Globus pallidus (tissue), 1 donor: ENCODE data around the gene TUBA4A.
A peak's percentile ranks its signal among the peaks of the same experiment; 100 is the strongest.

Experiments used
- DNase-seq: peaks from one replicate; pipeline ENCODE4 v3.0.0-alpha.2; 2015; ENCODE audit warnings: low spot score

TUBA4A gene

DNA sequence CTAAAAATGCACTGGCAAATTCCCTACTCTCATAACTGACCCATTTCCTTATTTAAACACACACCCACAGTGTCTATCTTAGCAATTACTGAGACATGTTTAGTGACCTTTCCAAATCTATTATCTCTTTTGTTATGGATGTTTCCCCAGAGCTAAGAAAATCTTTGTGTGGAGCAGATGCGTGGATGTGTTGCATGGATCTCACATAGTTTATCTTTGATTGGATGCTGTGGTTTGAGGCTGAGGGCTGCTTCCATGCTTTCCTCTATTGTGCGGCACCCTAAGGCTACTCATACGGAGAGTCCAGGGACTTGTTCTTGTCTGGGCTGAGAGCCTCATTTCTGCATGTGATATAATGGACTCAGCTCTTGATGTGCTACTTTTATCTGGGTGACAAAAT, 19.4 kb downstream of the TUBA4A start:
- DNase-seq, result no peak

DNA sequence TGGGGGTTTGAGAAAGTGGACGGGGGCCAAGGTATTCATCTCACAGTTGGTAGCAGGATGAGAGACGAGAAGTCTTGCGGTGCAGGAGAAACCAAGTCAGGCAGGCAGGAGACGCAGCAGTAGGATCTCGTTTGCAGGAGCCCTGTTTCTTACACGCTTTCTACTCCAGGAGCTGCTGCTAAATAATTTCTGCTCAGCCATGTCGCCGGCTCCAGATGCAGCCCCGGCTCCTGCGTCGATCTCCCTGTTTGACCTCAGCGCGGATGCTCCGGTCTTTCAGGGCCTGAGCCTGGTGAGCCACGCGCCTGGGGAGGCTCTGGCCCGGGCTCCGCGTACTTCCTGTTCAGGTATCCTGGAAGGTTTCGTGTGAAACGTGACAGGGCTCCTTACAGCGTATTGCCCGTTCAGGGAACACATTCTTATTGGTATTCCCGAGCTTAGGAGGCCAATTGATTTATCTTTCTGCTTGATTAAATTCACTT, 23.6 kb downstream of the TUBA4A start:
- no peak for DNase-seq

GRCh38 chr2:219229305-219230058, 24.2 kb downstream of the TUBA4A start, which contains the start of the genes ANKZF1 and ATG9A:
TSS of gene ANKZF1 (plus strand) at chr2:219229806. CDS start at chr2:219230258, 452 bp downstream.
TSS of gene ATG9A (minus strand) at chr2:219229636. CDS start at chr2:219228024, 1,612 bp downstream.
- DNase-seq, result peak; percentile 99

DNA sequence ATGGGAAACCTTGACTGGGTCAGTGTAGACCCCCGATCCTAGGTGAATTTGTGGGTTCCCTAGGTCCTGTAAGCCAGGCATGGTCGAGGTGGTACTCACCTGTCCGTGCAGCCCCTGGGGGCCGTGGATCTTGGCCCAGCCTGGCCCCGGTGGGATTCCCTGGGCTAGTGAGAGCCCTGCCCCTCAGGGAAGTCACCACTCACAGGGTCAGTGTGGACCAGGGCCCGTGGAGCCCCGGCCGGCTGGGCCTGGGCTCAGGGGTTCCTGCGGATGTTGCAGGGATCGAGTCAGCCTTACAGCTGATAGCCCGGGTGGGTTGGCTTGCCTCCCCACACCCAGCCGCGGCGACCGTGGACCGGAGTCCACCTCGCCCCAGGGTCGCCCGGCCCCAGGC, 24.8 kb downstream of the TUBA4A start:
- no peak for DNase-seq

DNA sequence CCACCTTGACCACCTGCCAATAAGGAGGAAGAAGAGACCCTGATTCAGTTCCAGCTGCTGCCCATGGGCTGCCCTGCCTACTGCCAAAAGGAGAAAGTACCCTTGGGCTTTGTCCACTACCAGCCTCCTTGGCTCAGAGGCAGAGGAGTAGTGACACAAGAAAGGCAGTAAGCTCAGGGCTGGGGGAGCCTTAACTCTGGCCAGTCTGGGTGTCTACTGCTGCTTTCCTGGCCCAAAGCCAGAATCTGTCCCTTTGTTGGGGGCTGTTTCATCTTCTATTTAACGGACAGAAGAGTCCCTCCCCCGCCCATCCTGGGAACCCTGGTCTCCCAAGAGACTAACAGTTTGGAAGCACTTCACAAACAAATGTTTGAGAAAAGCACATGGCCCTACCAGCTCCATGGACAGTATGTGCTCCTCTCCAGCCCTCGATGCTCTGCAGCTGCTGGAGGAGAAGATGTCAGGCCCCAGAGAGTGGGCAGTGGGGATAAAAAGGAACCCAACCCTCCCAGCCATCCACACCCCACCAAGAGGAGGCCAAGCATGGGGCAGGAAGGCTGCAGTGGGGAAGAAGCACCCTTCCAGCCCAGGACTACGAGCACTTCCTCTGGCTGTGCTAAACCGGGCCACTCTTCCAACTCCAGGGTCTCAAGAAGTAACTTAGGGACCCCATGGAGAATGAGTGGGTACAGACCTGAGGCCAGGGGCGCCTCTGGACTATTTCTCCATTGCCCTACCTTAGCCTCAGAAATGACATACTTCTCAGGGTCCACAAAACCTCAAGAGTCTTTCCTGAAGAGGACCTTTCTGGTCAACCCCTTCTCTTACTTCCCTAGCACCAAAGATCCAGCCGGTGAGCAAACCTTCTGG, 25.4 kb downstream of the TUBA4A start:
- no peak for DNase-seq

DNA sequence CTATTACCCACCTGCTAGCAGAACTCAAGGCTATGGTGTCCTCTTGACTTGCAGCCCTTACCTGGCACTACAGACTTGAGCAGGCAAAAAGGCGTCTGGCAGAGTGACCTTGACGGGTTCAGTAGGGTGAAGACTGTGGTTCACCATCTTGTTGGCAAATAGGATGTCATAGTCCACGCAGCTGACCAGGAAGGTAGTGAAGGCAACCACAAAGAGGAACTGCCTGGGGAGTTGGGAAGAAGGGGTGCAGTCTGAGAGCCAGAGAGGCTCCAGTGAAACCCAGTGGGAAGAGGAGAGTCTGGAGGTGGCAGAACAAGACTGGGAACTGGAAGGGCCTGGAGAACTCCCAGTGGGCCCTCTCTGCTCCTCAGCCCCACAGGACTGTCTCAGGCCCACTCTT, 28.4 kb downstream of the TUBA4A start:
- DNase-seq, result no peak

DNA sequence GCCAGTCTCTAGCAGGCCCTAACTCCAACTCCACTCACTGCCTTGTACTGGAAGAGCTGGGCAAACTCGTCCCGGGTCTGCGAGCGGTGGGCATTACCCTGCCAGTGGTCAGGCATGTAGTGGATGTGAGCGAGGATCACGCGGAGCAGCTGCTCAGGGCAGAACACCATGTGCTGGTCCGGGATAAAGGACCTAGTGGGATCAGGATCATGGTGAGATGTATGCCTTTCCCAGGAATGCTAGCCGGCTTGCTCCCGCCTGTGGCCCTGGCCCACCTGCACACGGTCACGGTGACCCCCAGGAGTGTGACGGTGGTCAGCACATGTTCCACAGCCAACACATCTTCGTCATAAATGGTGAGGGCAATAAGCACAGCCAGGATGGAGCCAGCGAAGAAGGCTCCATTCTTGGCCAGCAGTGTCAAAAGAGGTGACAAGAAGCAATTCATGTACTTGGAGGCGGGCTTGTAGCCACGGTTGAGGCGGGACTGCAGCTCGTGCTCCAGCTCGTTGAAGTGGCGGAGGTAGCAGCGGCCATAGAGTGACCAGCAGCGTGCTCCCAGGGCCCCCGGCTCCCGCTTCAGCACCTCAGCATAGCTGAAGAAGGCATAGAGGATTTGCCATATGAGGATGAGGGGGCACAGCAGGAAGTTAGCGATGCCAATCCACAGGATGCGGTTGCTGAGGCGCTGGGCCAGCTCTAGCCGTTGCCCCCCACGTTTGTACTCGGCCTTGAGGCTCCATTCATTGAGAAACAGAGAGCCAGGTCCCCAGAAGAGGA, 29.7 kb downstream of the TUBA4A start:
- DNase-seq, result no peak

DNA sequence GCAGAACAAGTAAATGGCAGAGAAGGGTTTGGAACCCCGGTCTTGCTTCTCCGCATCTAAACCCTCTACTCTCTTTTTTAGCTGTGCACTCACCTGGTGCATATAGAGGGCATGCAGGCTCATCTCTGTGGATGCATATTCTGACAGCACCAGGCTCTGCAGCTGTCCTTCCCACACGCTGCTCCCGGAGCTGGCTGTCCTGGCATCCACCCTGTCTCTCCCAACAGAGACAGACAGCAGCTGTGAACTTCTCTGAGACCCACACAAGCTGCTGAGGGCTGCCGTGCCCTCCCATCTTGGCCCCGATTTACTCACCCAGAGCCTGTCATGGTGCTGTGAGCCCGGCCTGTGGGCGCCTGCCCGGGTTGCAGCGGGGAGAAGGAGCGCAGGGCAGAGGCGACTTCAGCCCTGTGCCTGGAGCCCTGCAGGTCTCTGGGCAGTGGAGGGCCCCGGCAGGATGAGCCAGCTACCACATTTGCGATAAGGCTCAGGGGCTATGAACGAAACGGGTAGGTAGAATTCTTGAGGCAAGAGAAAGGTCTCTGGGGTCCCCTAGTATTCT, 31.7 kb downstream of the TUBA4A start:
- DNase-seq, result no peak

- no peak for DNase-seq
Measured at GRCh38 chr2:219220652-219221402, 32.9 kb downstream of the TUBA4A start.

GRCh38 chr2:219219784-219220532, 33.8 kb downstream of the TUBA4A start:
- no peak for DNase-seq

DNA sequence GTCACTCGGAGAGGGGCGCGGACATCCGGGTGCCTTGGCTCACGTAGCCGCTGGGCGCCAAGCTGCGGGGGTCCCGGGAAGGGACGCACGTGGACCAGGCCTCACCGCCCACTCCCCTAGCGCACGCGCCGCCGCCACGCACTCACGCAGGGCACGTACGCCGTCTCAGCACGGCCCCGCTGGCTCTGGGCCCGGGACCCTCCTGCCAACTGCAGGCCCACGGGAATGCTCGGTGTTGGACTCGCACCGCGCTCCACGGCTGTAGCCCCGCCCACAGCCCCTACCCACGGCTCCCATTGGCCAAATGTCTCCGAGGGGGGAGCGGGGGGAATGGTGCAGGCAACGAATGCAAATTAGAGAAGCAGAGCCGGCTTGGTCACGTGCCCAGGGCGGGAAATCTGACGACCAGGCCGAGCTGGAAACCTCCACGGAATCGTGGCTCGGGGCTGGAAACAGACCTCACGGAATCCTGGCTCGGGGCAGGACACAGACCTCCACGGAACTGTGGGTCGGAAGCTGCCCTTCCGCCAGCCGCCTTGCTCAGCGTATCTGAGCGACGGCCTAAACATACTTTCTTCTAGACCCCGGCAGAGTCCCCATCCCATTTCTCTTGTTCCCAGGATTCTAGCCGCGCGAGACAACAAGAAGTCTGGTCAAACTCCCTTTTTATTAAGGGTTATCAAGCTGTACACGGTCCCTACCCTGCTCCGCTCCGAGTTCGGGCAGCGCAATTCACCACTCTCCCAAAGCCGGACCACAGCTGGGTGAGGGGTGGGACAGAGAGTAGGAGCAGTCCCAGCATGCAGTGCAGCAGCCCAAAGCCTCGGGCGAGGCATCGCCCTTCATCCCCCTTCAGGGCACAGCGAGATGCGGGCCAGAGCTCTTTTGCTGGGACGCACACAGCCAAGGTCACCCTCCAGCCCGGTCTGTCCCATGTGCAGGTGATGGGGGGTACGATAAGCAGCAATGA, 34.7 kb downstream of the TUBA4A start, which contains the start of gene ABCB6:
ABCB6 (minus strand) TSS at position 227 of the 970 bp plus-strand sequence. CDS start 285 bp downstream, outside the sequence.
- peak; percentile 97 for DNase-seq

DNA sequence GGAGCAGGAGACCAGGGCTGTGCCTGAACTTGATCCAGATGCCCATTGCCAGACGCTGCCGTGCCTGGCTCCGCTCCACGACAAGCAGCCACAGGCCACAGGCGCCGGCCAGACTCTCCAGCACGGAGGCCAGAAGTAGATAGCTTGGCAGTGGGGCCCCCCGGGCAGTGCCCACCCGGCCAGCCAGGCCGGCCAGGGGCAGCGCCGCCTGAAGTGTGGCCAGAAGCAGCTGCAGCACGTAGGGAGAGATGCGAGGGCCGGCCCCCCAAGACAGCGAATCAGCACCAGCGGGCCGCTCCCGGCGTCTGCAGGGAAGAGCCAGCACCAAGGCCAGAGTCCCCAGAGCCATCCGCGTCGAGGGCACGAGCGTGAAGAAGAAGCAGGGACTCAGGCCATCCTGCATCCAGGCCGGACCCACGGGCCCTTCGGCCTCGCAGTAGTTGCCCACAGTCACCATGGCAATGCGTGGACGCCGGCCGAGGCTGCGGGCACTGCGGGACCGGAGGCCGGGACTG, 35.4 kb downstream of the TUBA4A start:
- DNase-seq, result peak; percentile 72

DNA sequence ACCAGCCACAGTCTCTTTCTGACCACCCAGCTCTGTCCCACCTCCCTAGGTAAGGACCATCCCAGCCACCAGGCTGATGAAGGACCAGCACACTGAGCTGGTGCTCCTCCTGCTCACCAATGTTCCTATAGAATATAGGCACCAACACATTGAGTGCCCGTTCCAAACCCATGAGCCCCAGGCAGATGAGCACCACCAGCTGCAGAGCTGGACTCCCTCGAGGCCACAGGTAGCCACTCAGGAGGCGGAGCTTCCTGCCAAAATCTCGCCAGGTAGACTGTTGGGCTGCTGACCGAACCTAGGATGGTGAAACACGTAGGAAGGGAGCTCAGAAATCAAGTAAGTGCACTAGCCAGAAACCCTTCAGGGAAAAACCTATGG, 37.2 kb downstream of the TUBA4A start:
- DNase-seq, result no peak

- DNase-seq, result no peak
Measured at GRCh38 chr2:219215871-219216534, 37.7 kb downstream of the TUBA4A start.

DNA sequence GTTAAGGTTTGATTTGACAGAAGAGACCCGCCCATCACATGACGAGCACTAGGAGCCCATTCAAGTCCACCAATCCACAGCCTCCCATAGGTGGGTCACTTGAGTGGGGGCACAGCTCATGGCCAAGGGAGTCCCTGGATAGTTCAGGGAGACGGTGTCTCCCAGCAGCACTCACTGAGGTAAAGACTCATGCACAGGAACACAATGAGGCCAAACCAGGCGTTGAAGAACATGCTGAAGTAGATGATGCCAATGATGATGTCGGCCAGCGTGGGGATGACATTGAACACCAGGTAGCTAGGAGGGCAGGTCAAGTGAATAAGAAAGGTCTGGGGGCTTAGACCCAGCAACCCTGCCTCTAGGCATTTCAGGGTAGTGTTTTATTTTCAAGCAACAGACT, 38.9 kb downstream of the TUBA4A start:
- DNase-seq, result no peak

GRCh38 chr2:219214141-219214540, 39.6 kb downstream of the TUBA4A start:
- no peak for DNase-seq

GRCh38 chr2:219213486-219214071, 40.1 kb downstream of the TUBA4A start:
- no peak for DNase-seq

- no peak for DNase-seq
Measured at GRCh38 chr2:219213026-219213415, 40.7 kb downstream of the TUBA4A start.
